ENCODE results near the gene PRPF6.
A peak's percentile ranks its signal among the peaks of the same experiment; 100 is the strongest.
"Not testable (repeated sequence)": the region's sequence is repeated elsewhere in the genome, so short reads cannot be mapped to it uniquely, and the experiment has no call there.

The PRPF6 gene

GRCh38 chr20:63973636-63974401 is 7.1 kb upstream of the PRPF6 start:
- no peak for DNase-seq (ENCODE audit: low read depth)

GRCh38 chr20:63974402-63975200 is 6.3 kb upstream of the PRPF6 start:
- DNase-seq (ENCODE audit: low read depth): no peak

DNA sequence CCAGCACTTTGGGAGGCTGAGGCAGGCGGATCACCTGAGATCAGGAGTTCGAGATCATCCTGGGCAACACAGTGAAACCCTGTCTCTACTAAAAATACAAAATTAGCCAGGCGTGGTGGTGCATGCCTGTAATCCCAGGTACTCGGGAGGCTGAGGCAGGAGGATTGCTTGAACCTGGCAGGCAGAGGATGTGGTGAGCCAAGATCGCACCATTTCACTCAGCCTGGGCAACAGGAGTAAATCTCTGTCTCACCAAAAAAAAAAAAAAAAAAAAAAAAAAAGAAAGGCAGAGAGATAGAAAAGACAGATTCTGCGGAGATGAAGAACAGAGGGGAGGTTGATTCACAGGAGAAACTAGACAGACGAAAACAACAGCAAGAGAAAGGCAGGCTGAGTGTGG is 4.4 kb upstream of the PRPF6 start:
- DNase-seq (ENCODE audit: low read depth): not testable (repeated sequence)

DNA sequence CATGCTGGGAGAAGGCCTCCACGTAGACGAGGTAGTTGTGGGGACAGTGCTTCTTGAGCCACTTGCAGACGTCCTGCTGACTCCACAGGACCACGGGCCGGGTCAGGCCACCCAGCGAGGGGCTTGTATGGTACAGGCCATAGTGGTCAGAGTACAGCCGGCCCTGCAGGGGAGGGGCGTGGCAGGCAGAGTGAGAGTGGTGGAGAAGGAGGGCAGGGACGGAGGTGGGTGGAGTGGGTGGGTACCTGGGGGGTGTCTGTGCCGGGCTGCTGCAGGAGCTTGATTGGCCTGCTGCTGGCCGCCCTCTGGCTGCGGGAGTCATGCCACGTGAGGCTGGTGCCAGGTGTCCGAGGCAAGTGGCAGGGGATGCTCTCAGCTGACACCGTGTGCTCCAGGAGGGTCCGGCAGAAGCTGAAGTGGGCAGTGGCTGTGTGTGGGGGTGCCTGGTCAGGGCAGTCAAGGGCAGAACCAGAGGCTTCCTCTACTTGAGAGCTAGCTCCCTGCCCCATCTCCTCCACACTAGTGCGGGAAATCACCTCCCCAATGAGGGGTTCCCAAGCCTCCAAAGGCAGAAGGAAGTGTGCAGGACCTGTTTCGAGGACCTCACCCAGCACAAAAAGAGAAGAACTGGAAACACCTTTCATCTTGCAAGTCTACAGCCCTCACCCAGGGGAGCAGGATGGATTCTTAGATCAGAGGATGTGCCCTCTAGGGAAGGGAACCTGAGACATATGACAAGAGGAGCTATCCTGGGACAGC is 3.8 kb upstream of the PRPF6 start:
- DNase-seq (ENCODE audit: low read depth): no peak

DNA sequence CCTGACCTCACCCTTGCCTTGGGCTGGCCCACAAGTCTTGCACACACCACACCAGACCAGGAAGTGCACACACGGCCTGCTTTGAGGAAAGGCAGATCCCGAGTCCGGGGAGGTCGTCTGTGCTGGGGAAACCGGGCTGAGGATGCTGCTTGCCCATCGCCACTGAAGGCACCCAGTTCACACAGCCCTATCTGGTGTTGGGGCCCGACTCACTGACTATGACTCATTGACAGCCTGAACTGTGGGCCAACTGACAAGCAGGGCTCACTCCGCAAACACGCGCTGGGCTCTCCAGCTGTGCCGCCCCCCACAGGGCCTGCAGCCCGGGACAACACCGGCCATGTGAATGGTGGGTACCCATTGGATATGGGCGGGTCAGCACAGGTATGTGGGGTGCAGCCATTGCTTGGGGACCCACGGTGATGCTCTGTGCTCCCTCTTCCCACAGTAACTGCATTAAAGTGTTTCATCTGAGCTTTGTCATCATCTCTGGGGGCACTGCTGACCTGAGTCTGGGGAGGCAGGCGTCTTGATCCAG is 3.1 kb upstream of the PRPF6 start:
- no peak for DNase-seq (ENCODE audit: low read depth)

DNA sequence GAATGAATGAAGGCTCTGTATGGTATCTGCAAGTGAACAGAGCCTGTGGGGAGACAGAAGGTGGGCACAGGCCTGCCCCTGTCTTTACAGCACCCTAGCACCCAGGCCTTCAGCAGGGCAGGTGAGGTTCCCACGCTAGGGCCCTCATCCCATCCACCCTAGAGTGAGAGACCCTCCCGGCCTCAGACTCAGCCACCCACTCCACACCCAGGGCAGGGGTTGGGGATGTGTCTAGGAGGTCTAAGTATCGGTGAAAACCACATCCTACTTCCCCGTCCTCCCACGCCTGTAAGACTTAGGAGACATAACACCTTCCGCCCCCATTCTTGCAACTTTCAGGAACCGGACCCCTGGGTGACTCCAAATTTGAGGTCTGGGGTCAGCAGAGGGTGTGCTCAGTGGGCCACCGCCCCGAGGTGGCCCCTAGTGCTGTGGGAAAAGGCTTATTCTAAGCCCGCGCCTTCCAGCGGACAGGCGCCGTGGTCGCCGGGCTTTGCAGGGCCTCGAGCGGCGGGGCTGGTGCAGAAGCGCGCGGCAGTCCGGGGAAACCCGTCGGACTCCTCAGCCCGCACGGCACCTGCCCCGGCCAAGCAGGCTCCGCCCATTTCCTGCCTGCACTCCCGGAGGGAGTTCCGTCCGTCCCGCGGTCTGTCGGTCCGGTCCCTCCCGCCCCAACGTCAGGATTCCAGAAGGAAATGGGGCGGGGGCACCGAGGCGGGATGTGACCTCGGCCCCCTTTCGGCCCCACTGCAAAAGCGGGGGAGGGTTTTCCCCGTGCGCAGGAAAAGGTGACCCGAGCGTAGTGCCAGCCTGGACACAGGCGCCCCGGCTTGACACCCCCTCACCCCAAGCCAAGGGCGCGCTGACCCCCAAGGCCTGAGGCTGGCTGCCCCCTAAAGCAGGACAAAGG is 2.4 kb upstream of the PRPF6 start:
- no peak for DNase-seq (ENCODE audit: low read depth)

- no peak for DNase-seq (ENCODE audit: low read depth)
These were observed 1.7 kb upstream of the PRPF6 start for GRCh38 chr20:63979229-63979556.

DNA sequence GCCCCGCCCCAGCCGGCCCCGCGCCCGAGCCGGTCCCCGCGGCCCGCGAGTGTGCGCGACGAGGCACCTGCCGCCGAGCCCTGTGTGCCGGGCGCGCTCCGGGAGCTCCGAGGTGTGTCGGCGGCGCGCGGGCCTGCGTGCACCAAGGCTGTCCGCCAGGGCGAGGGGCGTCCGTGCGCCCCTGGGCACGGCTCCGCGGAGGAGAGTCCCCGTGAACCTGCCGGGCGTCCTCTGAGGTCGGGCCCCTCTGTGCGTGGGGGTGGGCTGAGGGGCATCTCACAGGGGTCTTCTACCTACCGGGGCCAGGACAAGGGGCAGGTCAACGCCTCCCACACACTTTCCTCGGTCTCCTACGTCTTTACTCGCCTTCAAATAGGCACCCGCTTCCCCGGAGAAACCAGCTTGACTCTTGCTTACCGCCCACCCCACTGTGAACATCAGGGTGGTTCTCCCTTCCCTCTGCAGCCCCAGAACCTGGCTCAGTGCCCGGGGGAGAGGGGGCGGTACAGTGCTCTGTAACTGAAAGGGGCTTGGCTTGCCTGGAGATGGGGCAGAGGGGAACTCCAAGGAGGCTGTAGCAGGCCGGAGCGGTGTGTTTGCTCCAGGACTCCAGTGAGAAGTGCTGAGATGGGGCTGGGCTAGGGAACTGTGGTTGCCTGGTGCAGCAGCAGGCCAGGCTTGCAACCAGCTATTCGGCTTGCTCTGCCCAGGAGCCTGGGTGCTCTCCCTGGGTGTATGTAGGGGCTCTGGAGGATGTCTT is 1.2 kb upstream of the PRPF6 start, which contains the start of gene SAMD10:
Gene SAMD10 (minus strand): TSS at position 86 of the 760 bp plus-strand sequence. CDS start 175 bp downstream, outside the sequence.
- peak; percentile 85 for DNase-seq (ENCODE audit: low read depth)

DNA sequence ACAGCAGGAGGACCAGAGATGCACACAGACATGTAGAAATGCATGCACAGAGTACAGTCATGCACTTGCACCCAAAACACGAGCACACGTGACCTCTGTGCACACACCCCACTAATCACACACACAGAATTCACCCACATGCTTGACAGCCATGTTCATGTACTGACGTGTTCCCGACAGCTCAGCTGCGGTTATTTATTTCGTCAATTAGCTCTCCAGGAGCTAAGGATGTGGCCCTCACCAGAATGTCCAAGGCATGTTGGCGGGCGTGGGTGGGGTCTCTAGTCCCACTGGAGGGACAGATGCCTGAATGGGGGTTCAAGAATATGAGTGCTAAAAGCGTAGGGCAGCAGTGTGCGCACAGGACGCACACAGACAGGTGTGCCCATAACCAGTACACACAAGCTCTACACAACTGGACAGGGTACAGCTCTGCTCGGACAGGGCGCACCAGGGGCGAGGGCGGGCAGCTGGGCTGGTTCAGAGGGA is 571 bp upstream of the PRPF6 start:
- no peak for DNase-seq (ENCODE audit: low read depth)

- DNase-seq (ENCODE audit: low read depth): no peak
These were observed 2.0 kb downstream of the PRPF6 start for GRCh38 chr20:63982937-63983336.

DNA sequence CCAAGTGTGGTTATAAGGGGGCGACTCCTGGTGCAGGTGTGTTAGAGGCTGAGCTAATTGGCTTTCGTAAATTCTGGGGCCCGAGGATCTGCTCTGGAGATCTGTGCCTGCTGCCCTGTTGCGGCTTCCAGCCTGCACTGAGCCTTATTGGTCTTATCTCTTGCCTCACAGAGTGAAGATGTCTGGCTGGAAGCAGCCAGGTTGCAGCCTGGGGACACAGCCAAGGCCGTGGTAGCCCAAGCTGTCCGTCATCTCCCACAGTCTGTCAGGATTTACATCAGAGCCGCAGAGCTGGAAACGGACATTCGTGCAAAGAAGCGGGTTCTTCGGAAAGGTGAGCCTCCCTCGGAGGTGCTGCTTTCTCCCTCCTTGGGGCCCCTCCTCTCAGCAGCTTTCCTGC is 20.0 kb downstream of the PRPF6 start:
- DNase-seq (ENCODE audit: low read depth): no peak

GRCh38 chr20:64001607-64002011 is 20.7 kb downstream of the PRPF6 start:
- no peak for DNase-seq (ENCODE audit: low read depth)

DNA sequence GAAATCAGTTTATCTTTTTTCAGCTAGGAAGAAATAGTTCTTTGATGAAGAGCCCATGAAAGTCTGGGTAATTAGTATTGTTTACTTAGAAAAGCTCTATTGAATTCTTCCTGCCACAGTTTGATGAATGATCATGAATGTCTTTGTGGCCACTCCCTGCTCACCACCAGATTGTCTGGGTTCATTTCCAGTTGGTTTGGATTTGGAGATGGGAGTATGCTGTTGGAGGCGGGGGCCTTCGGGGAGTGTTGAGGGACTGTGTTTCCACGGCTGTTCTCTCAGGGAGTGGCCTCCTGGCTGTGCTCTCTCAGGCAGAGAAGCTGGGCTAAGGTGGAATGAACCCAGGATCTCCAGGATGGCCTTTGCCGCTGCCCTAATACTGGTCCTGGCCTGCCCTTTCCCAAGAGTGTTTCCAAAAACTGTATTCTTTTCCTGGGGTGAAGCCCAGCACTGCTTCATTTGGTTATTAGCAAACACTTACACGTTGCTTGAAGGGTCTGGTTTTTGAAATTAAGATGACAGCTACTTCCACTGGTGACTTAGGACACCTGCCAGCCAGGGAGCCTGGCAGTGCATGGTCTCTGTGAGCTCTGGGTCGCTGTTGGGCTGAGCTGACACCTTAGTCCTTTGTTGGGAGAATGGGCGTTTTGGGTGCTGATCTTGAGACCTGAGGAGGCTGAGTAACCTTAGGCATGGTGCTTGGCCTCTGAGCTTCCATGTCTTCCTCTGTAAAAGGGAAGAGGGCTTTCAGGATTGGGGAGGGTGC is 23.2 kb downstream of the PRPF6 start:
- DNase-seq (ENCODE audit: low read depth): no peak

- DNase-seq (ENCODE audit: low read depth): no peak
These were observed 24.5 kb downstream of the PRPF6 start for GRCh38 chr20:64005394-64005793.

GRCh38 chr20:64006490-64006889 is 25.6 kb downstream of the PRPF6 start:
- no peak for DNase-seq (ENCODE audit: low read depth)

- DNase-seq (ENCODE audit: low read depth): no peak
These were observed 26.0 kb downstream of the PRPF6 start for GRCh38 chr20:64006902-64007301.

GRCh38 chr20:64009811-64010387 is 29.0 kb downstream of the PRPF6 start:
- DNase-seq (ENCODE audit: low read depth): no peak

DNA sequence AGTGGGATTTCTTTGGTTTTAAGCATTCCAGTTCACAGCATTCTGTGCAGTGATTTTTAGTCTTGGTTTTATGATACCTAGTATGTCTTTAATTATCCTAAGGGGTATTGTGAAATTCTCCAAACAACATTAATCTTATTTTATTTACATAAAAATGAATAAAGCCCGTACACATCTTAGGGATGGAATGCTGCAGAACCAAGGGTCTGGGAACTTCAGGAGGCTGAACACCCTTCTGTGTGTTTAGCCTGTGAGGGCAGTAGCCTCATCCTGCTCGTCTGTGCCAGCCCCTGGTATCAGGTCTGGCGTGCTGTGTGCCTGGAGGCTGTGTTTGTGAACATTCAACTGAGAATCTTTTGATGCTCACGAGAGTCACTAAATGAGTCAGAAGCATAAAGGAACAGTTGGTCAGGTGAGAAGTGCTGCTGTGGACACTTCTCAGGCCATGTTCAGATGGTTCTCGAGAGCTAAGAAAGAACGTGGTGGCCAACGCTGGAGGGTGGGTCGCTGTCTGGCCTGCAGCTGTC is 29.8 kb downstream of the PRPF6 start:
- no peak for DNase-seq (ENCODE audit: low read depth)

DNA sequence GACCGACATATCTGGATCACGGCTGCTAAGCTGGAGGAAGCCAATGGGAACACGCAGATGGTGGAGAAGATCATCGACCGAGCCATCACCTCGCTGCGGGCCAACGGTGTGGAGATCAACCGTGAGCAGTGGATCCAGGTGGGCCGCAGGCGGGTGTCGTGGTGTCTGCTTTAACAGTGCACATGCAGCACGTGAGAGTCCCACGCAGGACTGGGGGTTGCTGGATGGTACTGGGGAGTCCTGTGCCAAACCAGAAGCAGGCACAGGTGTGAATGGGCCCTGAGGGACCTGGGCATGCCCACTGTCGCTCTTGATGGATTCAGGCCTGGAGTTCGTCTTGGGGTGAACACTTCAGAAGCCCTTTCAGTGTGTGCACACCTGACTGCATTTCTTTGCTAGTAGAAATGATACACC is 30.4 kb downstream of the PRPF6 start:
- DNase-seq (ENCODE audit: low read depth): no peak
